Ishikawa (cell line): ENCODE data around the gene AKAP1.

Experiments
- EGR1 ChIP-seq: IDR thresholded peaks from 2 replicates; pipeline ENCODE4 v1.6.1; 2012
- EP300 ChIP-seq: IDR thresholded peaks from 2 replicates; pipeline ENCODE4 v1.6.1; 2012; ENCODE audit warnings: borderline replicate concordance
- MAX ChIP-seq: IDR thresholded peaks from 2 replicates; pipeline ENCODE4 v1.6.1; 2012
- RAD21 ChIP-seq: IDR thresholded peaks from 2 replicates; pipeline ENCODE4 v1.6.1; 2012; ENCODE audit warnings: low read depth
- REST ChIP-seq: IDR thresholded peaks from 2 replicates; pipeline ENCODE4 v1.6.1; 2012; ENCODE audit warnings: low read depth, mild to moderate bottlenecking
- USF1 ChIP-seq: IDR thresholded peaks from 2 replicates; pipeline ENCODE4 v1.6.1; 2012

GRCh38 chr17:57130708-57131461 is 45.8 kb downstream of the AKAP1 start:
- TF ChIP-seq REST = no peak
- no peak for TF ChIP-seq EP300
- no peak for TF ChIP-seq EGR1
- no peak for TF ChIP-seq MAX
- peak; percentile 85 for TF ChIP-seq RAD21
- TF ChIP-seq USF1 = no peak
